Activated naive CD4-positive, alpha-beta T cell treated with anti-CD3 and anti-CD28 coated beads, Interleukin-2, amount 50 U/mL, for 72 hours (primary cell): ENCODE data around the gene DDI1. TPM values are rescaled to one million over a fixed set of nuclear protein-coding genes. Genes with fewer than 3 reads are reported as not detected.

ENCODE experiments used
- ATAC-seq, 2 donors: fragments of 150-1000 bp; cut with Tn5 transposase; 2 replicates each; pipeline ENCODE4 v1.10.0; 2021; ENCODE audit warnings: mild to moderate bottlenecking in 2 of 2, moderate library complexity in 2 of 2
- DNase-seq, 2 donors: peaks; one replicate each; pipeline ENCODE4 v3.0.0; 2021 to 2022; ENCODE audit warnings: low spot score in 2 of 2
- H3K27ac Mint-ChIP-seq, 2 donors: one replicate each; pipeline ENCODE4 v1.8.0; 2022; ENCODE audit warnings: mild to moderate bottlenecking in 2 of 2, mixed read lengths in 2 of 2
- H3K36me3 Mint-ChIP-seq, 2 donors: one replicate each; pipeline ENCODE4 v1.8.0; 2022; ENCODE audit warnings: mixed read lengths in 2 of 2
- H3K9me3 Mint-ChIP-seq, 2 donors: one replicate each; pipeline ENCODE4 v1.8.0; 2022; ENCODE audit warnings: mixed read lengths in 2 of 2
- total RNA-seq, 2 donors: library from RNA; stranded (reverse); gene quantifications; one replicate each; pipeline ENCODE4 v1.2.3, GENCODE V29; 2022

The DDI1 gene
- not detected for total RNA-seq

- H3K9me3 Mint-ChIP-seq, result peaks cover 5 to 6% of the 10 kb centered on the region in 2 donors
- no peak for DNase-seq
- no peaks in the 10 kb centered on the region for H3K36me3 Mint-ChIP-seq
- H3K27ac Mint-ChIP-seq, result no peak within 1 kb of the TSS
- ATAC-seq, result no peak
Observed at GRCh38 chr11:104036588-104036987, at the start of gene DDI1. DDI1 (plus strand) TSS chr11:104036640; CDS start chr11:104036823, 183 bp downstream.

- H3K9me3 Mint-ChIP-seq, result peaks cover 0 to 6% of the 10 kb centered on the region in 2 donors
- no peak for DNase-seq
- no peak for ATAC-seq
- H3K36me3 Mint-ChIP-seq, result no peaks in the 10 kb centered on the region
- H3K27ac Mint-ChIP-seq, result no peak overlapping the region
Observed at GRCh38 chr11:103987629-103988594, 48.5 kb upstream of the DDI1 start.

GRCh38 chr11:103988595-103988969 is 47.9 kb upstream of the DDI1 start:
- Mint-ChIP-seq H3K9me3 (peaks cover 0 to 6% of the 10 kb centered on the region in 2 donors), H3K27ac (no peak overlapping the region), H3K36me3 (no peaks in the 10 kb centered on the region)
- no peak for DNase-seq
- ATAC-seq, result no peak

- no peak for DNase-seq
- Mint-ChIP-seq H3K27ac (no peak overlapping the region), H3K9me3 (no peaks in the 10 kb centered on the region), H3K36me3 (no peaks in the 10 kb centered on the region)
- ATAC-seq, result no peak
Observed at GRCh38 chr11:103993507-103993906, 42.9 kb upstream of the DDI1 start.

GRCh38 chr11:103994094-103994493 is 42.3 kb upstream of the DDI1 start:
- DNase-seq (no peak), ATAC-seq (no peak)
- no peak overlapping the region for H3K27ac Mint-ChIP-seq
- H3K36me3 Mint-ChIP-seq, result no peaks in the 10 kb centered on the region
- no peaks in the 10 kb centered on the region for H3K9me3 Mint-ChIP-seq

- no peaks in the 10 kb centered on the region for H3K9me3 Mint-ChIP-seq
- no peak for ATAC-seq
- no peak for DNase-seq
- no peaks in the 10 kb centered on the region for H3K36me3 Mint-ChIP-seq
- no peak overlapping the region for H3K27ac Mint-ChIP-seq
Observed at GRCh38 chr11:103994518-103994917, 41.9 kb upstream of the DDI1 start.

- ATAC-seq (no peak), DNase-seq (no peak)
- Mint-ChIP-seq H3K36me3 (no peaks in the 10 kb centered on the region), H3K27ac (no peak overlapping the region), H3K9me3 (no peaks in the 10 kb centered on the region)
Observed at GRCh38 chr11:103995896-103996295, 40.5 kb upstream of the DDI1 start.

- DNase-seq (no peak), ATAC-seq (no peak)
- Mint-ChIP-seq H3K36me3 (no peaks in the 10 kb centered on the region), H3K9me3 (no peaks in the 10 kb centered on the region), H3K27ac (no peak overlapping the region)
Observed at GRCh38 chr11:103997082-103997481, 39.4 kb upstream of the DDI1 start.

GRCh38 chr11:103998826-103999508 is 37.5 kb upstream of the DDI1 start:
- ATAC-seq (no peak), DNase-seq (no peak)
- no peak overlapping the region for H3K27ac Mint-ChIP-seq
- H3K9me3 Mint-ChIP-seq, result no peaks in the 10 kb centered on the region
- H3K36me3 Mint-ChIP-seq, result no peaks in the 10 kb centered on the region

- H3K36me3 Mint-ChIP-seq, result no peaks in the 10 kb centered on the region
- ATAC-seq (no peak), DNase-seq (no peak)
- no peaks in the 10 kb centered on the region for H3K9me3 Mint-ChIP-seq
- H3K27ac Mint-ChIP-seq, result no peak overlapping the region
Observed at GRCh38 chr11:104000798-104001197, 35.6 kb upstream of the DDI1 start.

GRCh38 chr11:104001561-104002056 is 34.8 kb upstream of the DDI1 start:
- Mint-ChIP-seq H3K27ac (no peak overlapping the region), H3K9me3 (no peaks in the 10 kb centered on the region), H3K36me3 (no peaks in the 10 kb centered on the region)
- DNase-seq (no peak), ATAC-seq (no peak)

GRCh38 chr11:104003491-104003890 is 32.9 kb upstream of the DDI1 start:
- no peak for ATAC-seq
- H3K9me3 Mint-ChIP-seq, result no peaks in the 10 kb centered on the region
- no peak overlapping the region for H3K27ac Mint-ChIP-seq
- H3K36me3 Mint-ChIP-seq, result no peaks in the 10 kb centered on the region
- DNase-seq, result no peak

- Mint-ChIP-seq H3K36me3 (no peaks in the 10 kb centered on the region), H3K27ac (no peak overlapping the region), H3K9me3 (no peaks in the 10 kb centered on the region)
- ATAC-seq (no peak), DNase-seq (no peak)
Observed at GRCh38 chr11:104005234-104005855, 31.1 kb upstream of the DDI1 start.

GRCh38 chr11:104009744-104010143 is 26.7 kb upstream of the DDI1 start:
- H3K27ac Mint-ChIP-seq, result no peak overlapping the region
- DNase-seq (no peak), ATAC-seq (no peak)
- H3K9me3 Mint-ChIP-seq, result peaks cover 0 to 4% of the 10 kb centered on the region in 2 donors
- no peaks in the 10 kb centered on the region for H3K36me3 Mint-ChIP-seq

GRCh38 chr11:104011044-104011443 is 25.4 kb upstream of the DDI1 start:
- DNase-seq (no peak), ATAC-seq (no peak)
- no peak overlapping the region for H3K27ac Mint-ChIP-seq
- H3K36me3 Mint-ChIP-seq, result no peaks in the 10 kb centered on the region
- peaks cover 0 to 4% of the 10 kb centered on the region in 2 donors for H3K9me3 Mint-ChIP-seq

- DNase-seq (no peak), ATAC-seq (peak in 1 of 2 donors; percentile 40)
- Mint-ChIP-seq H3K27ac (no peak overlapping the region), H3K36me3 (no peaks in the 10 kb centered on the region), H3K9me3 (peaks cover 0 to 4% of the 10 kb centered on the region in 2 donors)
Observed at GRCh38 chr11:104015649-104016415, 20.6 kb upstream of the DDI1 start.
